HG02588 (cell line): ENCODE measurements around the gene ZMYND11.

ENCODE experiments used
- ATAC-seq: cut with Tn5 transposase; IDR thresholded peaks from one replicate; pipeline ENCODE4 v1.9.1; 2021; ENCODE audit warnings: mild to moderate bottlenecking, moderate library complexity; ENCODE audit not compliant: unreplicated experiment

ZMYND11 gene

DNA sequence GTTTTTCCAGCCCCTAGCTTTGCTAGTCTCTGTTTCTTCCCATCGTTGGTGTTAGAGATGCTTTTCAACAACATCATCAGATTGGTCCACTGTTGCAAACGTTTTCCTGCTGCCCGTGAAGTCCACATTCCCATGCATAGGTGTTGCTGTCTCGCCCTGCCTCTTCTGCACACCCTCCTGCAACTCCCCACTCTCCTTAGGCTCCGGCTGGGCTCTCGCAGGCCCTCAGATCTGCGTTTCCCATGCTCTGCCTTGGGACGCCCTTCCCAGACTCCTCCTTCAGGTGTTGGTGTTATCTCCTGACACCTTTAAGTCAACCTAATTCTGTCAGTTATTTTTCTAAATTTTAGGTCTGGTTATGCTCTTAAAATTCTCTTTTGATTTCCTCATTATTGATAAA lies 55.0 kb downstream of the ZMYND11 start:
- no peak for ATAC-seq

DNA sequence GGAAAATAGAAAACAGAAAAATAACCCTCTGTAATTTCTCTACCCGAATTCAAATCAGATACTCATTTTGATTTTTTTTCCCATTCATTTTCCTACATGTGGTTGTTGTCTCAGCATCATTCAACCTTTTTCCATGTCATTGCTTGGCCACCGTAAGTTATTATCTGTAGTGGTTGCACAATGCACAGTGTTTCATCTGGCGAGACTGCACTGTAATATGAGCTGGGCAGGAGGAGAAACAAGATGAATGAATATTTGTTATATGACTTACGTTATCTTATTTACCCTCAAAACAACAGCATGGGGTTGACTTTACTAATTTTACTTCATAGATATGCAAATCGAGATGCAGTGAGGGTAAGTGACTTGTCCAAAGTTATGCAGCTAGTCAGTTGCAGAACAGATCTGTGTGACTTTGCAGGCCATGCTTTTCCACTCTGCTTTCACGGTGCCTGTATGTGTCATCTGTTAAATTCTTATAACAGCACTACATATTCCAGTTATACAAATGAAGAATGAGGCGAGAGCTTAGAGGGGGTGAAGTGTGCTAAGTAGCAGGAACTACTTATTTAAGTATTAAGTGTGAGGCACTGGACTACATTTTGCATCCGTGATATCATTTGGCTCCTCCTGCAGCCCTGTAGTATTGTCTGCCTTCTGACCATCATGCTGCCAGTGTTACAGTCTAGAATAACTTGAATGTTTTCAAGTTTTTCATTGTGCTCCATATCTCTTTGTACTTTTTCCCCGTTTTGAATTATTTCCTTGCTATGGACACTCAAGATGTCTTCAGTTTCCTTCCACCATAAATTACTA lies 56.7 kb downstream of the ZMYND11 start:
- no peak for ATAC-seq

DNA sequence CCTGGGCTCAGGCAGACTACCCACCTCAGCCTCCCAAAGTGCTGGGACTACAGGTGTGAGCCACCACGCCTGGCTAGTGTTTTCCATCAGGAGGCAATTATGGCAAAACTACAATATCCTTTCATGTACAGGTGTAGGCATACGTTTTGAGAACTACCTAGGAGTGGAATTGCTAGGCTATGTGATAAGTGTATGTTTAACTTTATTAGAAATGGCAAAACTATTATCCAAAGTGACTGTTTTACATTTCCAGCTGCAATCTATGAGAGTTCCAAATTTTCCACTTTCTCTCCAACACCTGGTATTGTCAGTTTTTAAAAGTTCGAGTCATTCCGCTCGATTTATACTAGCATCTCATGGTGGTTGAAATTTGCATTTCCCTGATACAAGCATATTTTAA lies 59.0 kb downstream of the ZMYND11 start:
- no peak for ATAC-seq

GRCh38 chr10:200405-200804 lies 65.2 kb downstream of the ZMYND11 start:
- no peak for ATAC-seq

DNA sequence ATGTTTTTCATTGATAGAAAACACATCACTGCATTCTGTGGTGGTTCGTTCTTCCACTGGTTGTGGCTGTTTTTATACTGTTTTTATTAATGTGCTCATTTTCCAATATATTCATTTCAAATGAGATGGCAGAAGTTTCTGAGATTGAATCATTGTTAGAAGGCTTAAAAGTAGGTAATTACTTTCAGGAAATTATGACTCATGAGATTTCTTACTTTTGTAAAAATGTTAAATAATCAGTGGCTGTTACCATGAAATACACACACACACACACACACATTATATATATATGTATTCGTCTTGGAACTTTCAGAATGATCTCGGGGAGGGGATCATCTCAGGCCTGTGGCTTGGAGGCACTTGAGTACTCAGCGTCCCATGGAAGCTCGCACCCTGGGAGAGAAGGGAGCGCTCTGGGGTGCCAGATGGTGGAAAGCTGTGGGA lies 66.1 kb downstream of the ZMYND11 start:
- no peak for ATAC-seq

- ATAC-seq, result no peak
Observed at GRCh38 chr10:208616-209015, 73.4 kb downstream of the ZMYND11 start.

DNA sequence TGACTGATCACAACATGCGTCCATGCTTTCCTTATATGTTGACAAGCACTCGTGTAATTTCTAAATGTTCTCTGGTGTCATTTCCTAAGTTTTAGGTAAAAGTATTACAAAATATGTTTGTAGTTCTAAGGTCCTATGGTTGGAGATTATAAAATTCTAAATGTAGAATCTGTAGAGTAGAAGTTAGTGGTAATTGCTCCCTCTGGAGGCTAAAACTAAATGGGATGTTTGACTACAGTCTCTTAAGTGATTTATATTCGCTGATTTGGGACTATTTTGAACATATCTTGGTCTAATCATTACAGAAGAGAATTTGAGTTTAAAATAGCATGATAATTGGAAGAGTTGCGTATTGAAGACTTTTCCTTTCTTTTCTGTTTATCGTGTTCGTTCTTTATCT lies 74.1 kb downstream of the ZMYND11 start:
- ATAC-seq, result no peak

DNA sequence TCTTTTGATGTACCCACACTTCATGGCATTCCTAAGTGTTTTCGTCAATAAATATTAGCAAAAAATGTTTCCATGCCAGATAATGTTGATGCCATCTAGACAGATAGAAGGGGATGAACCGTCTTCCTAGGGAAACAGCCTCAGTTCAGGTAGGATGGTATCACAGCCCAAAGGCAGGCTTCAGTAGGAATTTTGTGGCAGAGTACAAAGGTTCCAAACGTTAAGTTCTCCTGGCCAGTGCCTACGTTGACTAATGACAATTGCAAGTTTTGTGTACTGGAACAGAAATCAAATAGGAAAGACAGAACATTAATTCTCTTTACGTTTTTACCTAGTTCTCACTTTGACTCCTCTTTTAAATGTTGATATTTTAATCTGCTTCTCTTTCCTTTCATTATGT lies 75.0 kb downstream of the ZMYND11 start:
- ATAC-seq, result no peak

DNA sequence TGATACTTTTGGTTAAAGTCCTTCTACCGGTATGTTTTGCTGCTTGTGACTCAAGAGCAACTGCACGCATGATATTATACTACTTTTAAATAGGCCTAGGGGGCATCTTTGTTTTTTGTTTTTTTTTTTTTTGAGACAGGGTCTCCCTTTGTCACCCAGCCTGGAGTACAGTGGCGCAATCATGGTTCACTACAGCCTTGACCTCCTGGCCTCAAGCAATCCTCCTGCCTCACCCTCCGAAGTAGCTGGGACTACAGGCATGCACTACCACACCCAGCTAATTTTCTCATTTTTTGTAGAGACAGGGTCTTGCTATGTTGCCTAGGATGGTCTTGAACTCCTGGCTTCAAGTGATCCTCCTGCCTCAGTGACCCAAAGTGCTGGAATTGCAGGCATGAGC lies 80.2 kb downstream of the ZMYND11 start:
- no peak for ATAC-seq

- ATAC-seq, result no peak
Observed at GRCh38 chr10:218798-219197, 83.5 kb downstream of the ZMYND11 start.

GRCh38 chr10:219731-220472 lies 84.6 kb downstream of the ZMYND11 start:
- no peak for ATAC-seq

GRCh38 chr10:224571-224970 lies 89.3 kb downstream of the ZMYND11 start:
- ATAC-seq, result no peak

DNA sequence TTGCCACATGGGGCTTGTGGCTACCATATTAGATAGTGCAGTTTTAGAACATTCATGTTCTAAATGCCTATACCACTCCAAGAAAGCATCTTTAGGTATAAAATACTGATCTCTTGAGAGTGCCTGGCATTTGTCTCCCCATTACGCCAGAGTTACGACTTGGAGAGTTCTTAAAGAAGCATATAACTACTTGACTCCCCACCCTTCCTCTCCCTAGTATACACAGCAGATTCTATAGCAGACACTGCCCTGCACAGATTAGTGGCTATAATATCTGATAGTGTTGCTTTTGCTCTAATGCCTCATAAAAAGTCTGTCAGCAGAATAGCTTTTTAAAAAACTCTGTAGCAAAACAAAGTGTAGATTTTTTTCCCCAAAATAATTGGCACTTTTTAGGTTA lies 90.8 kb downstream of the ZMYND11 start:
- no peak for ATAC-seq

- ATAC-seq, result no peak
Observed at GRCh38 chr10:227014-227413, 91.8 kb downstream of the ZMYND11 start.

DNA sequence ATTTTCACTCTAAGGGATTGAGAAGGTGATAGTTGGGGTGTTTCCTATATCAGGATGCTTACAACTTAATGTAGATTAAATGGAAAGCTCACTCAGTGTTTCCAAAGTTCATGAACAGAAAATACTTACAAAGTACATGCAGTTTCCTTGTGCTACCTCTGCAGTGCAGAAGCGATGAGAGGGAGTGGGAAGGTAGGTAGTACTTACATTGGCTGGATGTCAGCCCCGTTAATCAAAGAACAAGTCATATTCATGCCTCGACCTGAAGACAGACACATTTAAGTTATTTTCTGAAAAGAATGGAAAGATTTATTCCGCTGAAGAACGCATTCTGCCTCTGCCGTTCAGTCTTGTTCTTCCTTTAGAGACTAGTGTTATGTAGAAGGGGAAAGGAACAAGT lies 93.1 kb downstream of the ZMYND11 start:
- ATAC-seq, result no peak

DNA sequence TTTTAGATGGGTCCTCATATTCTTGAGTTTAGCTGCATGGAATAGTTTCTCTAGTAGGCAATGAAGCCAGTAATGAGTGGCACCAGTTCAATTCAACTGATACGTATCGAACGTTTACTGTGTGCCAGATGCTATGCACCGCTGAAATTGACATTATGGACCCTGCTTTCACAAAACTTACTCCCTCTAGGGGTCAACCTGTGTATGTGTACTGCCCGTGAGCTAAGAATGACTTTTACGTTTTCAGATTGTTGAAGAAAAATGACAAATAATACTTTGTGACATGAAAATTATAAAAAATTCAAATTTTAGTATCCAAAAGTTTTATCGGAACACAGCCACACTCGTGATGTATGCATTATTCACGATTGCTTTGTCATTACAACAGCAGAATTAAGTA lies 95.5 kb downstream of the ZMYND11 start:
- no peak for ATAC-seq

- no peak for ATAC-seq
Observed at GRCh38 chr10:232061-232460, 96.8 kb downstream of the ZMYND11 start.

DNA sequence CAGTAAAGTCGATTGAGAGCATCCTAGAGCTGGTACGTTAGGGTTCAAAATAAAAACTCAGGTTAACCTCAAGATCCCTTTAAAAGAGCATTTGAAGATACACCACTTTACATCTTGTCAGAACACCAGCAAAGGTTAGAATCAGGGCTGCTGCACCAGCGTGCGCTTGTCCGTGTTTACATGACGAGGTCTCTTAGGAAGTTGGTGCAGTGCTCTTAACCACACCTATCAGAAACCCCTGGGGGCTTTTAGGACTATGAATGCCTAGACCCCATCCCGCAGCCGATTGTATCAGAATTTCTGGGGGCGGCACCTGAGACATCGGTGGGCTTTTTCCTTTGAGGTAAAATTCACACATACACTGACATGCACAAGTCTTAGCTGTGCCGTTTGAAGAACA lies 97.6 kb downstream of the ZMYND11 start:
- no peak for ATAC-seq

DNA sequence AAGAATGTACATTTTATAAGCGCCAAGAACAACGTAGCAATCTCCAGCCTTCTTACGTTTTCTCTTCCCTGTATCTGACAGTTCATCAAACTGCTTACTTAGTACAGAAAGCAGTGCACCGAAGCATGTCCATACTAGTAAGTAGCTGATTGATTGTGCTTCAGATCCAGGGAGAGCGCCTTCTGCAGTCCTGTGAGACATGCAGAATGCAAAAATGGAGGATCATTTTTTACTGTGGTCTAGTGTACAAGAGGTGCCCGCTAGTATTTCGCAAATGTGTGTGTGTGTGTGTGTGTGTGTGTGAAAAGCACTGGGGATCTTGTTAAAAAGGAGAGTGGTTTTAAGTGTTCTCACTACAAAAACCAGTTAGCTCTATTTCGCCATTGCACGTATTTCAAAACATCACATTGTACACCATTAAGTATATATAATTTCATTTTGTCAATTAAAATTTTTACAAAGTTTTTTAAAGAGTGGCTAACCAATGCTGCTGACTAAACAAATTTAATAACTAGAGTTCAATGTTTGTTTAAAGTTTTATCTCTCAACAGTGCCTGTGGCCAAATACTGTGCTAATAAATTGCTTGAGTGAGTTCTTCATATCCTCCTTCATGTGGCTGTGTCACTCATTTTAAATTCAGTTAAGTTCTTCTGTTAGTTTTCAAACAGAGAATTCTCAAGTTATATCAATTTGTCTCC lies 99.6 kb downstream of the ZMYND11 start:
- no peak for ATAC-seq

DNA sequence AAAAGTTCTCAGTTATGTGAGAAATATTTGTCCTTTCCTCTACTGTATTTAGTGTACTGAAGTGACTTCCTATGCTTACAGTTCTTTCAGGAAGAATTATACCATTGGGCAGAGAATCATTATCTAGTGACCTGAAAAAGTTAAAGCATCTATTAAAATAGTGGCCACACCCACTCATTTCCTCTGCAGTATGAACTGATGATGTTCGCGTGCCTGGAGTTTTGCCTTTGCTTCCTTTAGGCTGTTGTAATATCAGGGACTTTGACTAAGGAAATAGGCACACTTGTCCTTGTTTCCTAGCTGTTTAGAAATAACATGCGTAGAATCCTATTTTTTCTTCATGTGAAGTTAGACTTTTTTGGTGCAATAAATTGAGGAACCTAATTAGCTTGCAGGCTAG lies 100.7 kb downstream of the ZMYND11 start:
- no peak for ATAC-seq

DNA sequence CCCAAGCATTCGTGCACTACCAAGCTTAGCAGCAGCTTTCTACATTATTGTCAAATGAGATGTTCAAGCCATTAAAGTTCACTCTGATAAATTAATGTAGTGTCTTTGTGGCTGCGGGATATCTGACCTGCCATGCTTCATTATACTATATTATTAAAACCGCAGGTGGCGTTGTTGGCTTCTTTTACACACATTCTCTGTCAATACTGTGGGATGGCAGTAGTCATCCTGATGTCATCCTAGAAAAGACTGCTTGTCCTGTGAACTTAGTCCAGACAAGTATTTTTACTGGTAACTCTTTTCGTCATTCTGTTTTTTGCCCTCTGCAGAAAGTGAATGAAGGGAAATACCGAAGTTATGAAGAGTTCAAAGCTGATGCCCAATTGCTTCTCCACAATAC lies 103.9 kb downstream of the ZMYND11 start:
- ATAC-seq, result no peak

- no peak for ATAC-seq
Observed at GRCh38 chr10:241451-241850, 106.2 kb downstream of the ZMYND11 start.
